Hepatocyte (in vitro differentiated cells): Measurements from ENCODE around the gene HKDC1. TPM values are rescaled to one million over a fixed set of nuclear protein-coding genes. Genes with fewer than 3 reads are reported as not detected.
"Not testable (repeated sequence)": the region's sequence is repeated elsewhere in the genome, so short reads cannot be mapped to it uniquely, and the experiment has no call there.

Source experiments
- DNase-seq: peaks from one replicate; pipeline ENCODE4 v3.0.0-alpha.2; 2016; ENCODE audit warnings: low spot score
- H2AFZ ChIP-seq: fragments of 200-600 bp; sonication (generic); 2 replicates; pipeline ENCODE4 v1.6.0; 2016; ENCODE audit warnings: antibody characterized with exemption, mild to moderate bottlenecking
- H3K27ac ChIP-seq: fragments of 200-600 bp; sonication (generic); 2 replicates; pipeline ENCODE4 v1.5.1; 2016; ENCODE audit warnings: mild to moderate bottlenecking
- H3K27me3 ChIP-seq: fragments of 200-600 bp; sonication (generic); 2 replicates; pipeline ENCODE4 v1.6.1; 2016
- H3K36me3 ChIP-seq: fragments of 200-600 bp; sonication (generic); replicated peaks from 2 replicates; pipeline ENCODE4 v1.5.1; 2016; ENCODE audit warnings: low read depth; ENCODE audit not compliant: insufficient read depth
- H3K4me1 ChIP-seq: fragments of 200-600 bp; sonication (generic); 2 replicates; pipeline ENCODE4 v1.5.1; 2016; ENCODE audit warnings: mild to moderate bottlenecking, moderate library complexity; ENCODE audit not compliant: insufficient read depth
- H3K4me2 ChIP-seq: fragments of 200-600 bp; sonication (generic); 2 replicates; pipeline ENCODE4 v1.6.0; 2016
- H3K4me3 ChIP-seq: fragments of 200-600 bp; sonication (generic); 2 replicates; pipeline ENCODE4 v1.5.1; 2016; ENCODE audit warnings: mild to moderate bottlenecking
- H3K79me2 ChIP-seq: fragments of 200-600 bp; sonication (generic); 2 replicates; pipeline ENCODE4 v1.6.0; 2017; ENCODE audit warnings: mild to moderate bottlenecking
- H3K9me2 ChIP-seq: fragments of 200-600 bp; sonication (generic); replicated peaks from 2 replicates; pipeline ENCODE4 v1.6.0; 2017; ENCODE audit warnings: mild to moderate bottlenecking; ENCODE audit not compliant: insufficient read depth
- H3K9me3 ChIP-seq: fragments of 200-600 bp; sonication (generic); 2 replicates; pipeline ENCODE4 v1.5.1; 2016; ENCODE audit warnings: low read depth, mild to moderate bottlenecking
- H4K20me1 ChIP-seq: fragments of 200-600 bp; sonication (generic); 2 replicates; pipeline ENCODE4 v1.6.0; 2016; ENCODE audit warnings: mild to moderate bottlenecking; ENCODE audit not compliant: insufficient read depth, poor library complexity, severe bottlenecking
- EZH2 ChIP-seq: fragments of 200-600 bp; sonication (generic); IDR thresholded peaks from 2 replicates; pipeline ENCODE4 v1.6.1; 2016; ENCODE audit warnings: antibody characterized with exemption, mild to moderate bottlenecking, borderline replicate concordance
- EZH2phosphoT487 ChIP-seq: fragments of 200-600 bp; sonication (generic); IDR thresholded peaks from one replicate; pipeline ENCODE4 v1.6.1; 2018; ENCODE audit warnings: antibody characterized with exemption, mild to moderate bottlenecking, low read depth, moderate library complexity; ENCODE audit not compliant: unreplicated experiment, severe bottlenecking
- WGBS: methylation state at CpG from one replicate; pipeline ENCODE4 v1.1.6; 2016; ENCODE audit warnings: low lambda C conversion rate; ENCODE audit errors: missing lambda C conversion rate; 5-methylcytosine and 5-hydroxymethylcytosine counted together
- polyA plus RNA-seq: library from polyadenylated mRNA; unstranded; fragments of >200 nt; fragmentation: Nextera tagmentation; extraction: Ambion mirVana; gene quantifications from 2 replicates; pipeline ENCODE4 v1.2.1, GENCODE V29; 2016
- total RNA-seq: library from RNA; depleted of rRNA; stranded (reverse); fragments of >200 nt; gene quantifications from 2 replicates; pipeline ENCODE4 v1.2.3, GENCODE V29; 2014
- TF ChIP-seq, protein P1 (sequence below): fragments of 200-600 bp; sonication (generic); IDR thresholded peaks from 2 replicates; pipeline ENCODE4 v1.5.1; 2016; ENCODE audit warnings: antibody characterized with exemption, mild to moderate bottlenecking; ENCODE audit not compliant: poor library complexity

The HKDC1 gene
- total and polyA plus RNA-seq, 2 experiments from 2014 or later: 23.6 to 27.9 TPM

DNA sequence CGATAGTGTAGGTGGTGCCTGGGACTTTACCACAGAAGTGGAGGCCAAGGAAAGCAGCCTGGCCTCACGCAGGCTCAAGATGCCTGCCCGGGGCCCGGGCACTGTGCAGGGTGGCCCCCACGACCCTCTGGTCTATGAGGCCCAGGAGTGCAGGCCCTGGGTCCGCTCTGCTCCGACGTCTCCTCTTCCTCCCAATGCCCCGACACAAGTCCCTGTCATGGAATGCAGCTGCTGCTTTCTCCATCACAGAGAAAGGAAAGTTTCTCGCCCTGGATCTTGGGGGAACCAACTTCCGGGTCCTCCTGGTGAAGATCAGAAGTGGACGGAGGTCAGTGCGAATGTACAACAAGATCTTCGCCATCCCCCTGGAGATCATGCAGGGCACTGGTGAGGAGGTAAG lies 29.9 kb downstream of the HKDC1 start:
- Histone ChIP-seq H3K9me2 (no peaks in the 10 kb centered on the region), H3K4me1 (no peaks in the 10 kb centered on the region), H3K36me3 (no peaks in the 10 kb centered on the region), H2AFZ (no peak overlapping the region), H3K27me3 (no peaks in the 10 kb centered on the region), H3K4me3 (no peak overlapping the region), H3K9me3 (no peaks in the 10 kb centered on the region), H3K27ac (no peak overlapping the region), H3K4me2 (no peak overlapping the region), H4K20me1 (no peaks in the 10 kb centered on the region), H3K79me2 (no peaks in the 10 kb centered on the region)
- no peak for DNase-seq
- no peak for TF ChIP-seq EZH2
- no peak for TF ChIP-seq EZH2phosphoT487
- TF ChIP-seq, protein P1, sequence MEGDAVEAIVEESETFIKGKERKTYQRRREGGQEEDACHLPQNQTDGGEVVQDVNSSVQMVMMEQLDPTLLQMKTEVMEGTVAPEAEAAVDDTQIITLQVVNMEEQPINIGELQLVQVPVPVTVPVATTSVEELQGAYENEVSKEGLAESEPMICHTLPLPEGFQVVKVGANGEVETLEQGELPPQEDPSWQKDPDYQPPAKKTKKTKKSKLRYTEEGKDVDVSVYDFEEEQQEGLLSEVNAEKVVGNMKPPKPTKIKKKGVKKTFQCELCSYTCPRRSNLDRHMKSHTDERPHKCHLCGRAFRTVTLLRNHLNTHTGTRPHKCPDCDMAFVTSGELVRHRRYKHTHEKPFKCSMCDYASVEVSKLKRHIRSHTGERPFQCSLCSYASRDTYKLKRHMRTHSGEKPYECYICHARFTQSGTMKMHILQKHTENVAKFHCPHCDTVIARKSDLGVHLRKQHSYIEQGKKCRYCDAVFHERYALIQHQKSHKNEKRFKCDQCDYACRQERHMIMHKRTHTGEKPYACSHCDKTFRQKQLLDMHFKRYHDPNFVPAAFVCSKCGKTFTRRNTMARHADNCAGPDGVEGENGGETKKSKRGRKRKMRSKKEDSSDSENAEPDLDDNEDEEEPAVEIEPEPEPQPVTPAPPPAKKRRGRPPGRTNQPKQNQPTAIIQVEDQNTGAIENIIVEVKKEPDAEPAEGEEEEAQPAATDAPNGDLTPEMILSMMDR: no peak
- 96% methylated on average over 13 of the region's 14 CpGs for WGBS

GRCh38 chr10:69251417-69251816 lies 31.3 kb downstream of the HKDC1 start:
- not testable (repeated sequence) for H3K27me3 ChIP-seq, H3K4me3 ChIP-seq, H3K9me3 ChIP-seq, H3K27ac ChIP-seq, H3K9me2 ChIP-seq, H3K4me1 ChIP-seq, DNase-seq, H3K36me3 ChIP-seq, H3K4me2 ChIP-seq, H3K79me2 ChIP-seq, H2AFZ ChIP-seq, H4K20me1 ChIP-seq
- 96% methylated on average over 2 of the region's 2 CpGs for WGBS

GRCh38 chr10:69253171-69253570 lies 33.0 kb downstream of the HKDC1 start:
- no peaks in the 10 kb centered on the region for H3K9me3 ChIP-seq
- TF ChIP-seq EZH2phosphoT487 (no peak), EZH2 (no peak)
- TF ChIP-seq, protein P1: no peak
- H2AFZ ChIP-seq: no peak overlapping the region
- no peak overlapping the region for H3K4me3 ChIP-seq
- H3K27ac ChIP-seq: no peak overlapping the region
- H3K36me3 ChIP-seq: no peaks in the 10 kb centered on the region
- WGBS: 94% methylated on average over 3 of the region's 3 CpGs
- no peaks in the 10 kb centered on the region for H4K20me1 ChIP-seq
- H3K4me1 ChIP-seq: no peaks in the 10 kb centered on the region
- H3K9me2 ChIP-seq: no peaks in the 10 kb centered on the region
- no peak for DNase-seq
- no peaks in the 10 kb centered on the region for H3K79me2 ChIP-seq
- H3K4me2 ChIP-seq: no peak overlapping the region
- no peaks in the 10 kb centered on the region for H3K27me3 ChIP-seq

- Histone ChIP-seq H3K4me2 (no peak overlapping the region), H3K4me1 (no peaks in the 10 kb centered on the region), H4K20me1 (no peaks in the 10 kb centered on the region), H2AFZ (no peak overlapping the region), H3K9me3 (no peaks in the 10 kb centered on the region), H3K79me2 (no peaks in the 10 kb centered on the region), H3K36me3 (no peaks in the 10 kb centered on the region), H3K9me2 (no peaks in the 10 kb centered on the region), H3K27ac (no peak overlapping the region), H3K27me3 (no peaks in the 10 kb centered on the region), H3K4me3 (no peak overlapping the region)
- no peak for TF ChIP-seq EZH2phosphoT487
- TF ChIP-seq EZH2: no peak
- TF ChIP-seq, protein P1: no peak
- DNase-seq: no peak
- WGBS: 81% methylated on average over 7 of the region's 7 CpGs
Observed at GRCh38 chr10:69254877-69255276, 34.7 kb downstream of the HKDC1 start.
